ENCODE results near the gene AHR. TPM values are rescaled to one million over a fixed set of nuclear protein-coding genes. Genes with fewer than 3 reads are reported as not detected.

The AHR gene
- total and polyA plus RNA-seq, 4 experiments from 2014 or later = 5.3 to 38.8 (median 27.3) TPM

DNA sequence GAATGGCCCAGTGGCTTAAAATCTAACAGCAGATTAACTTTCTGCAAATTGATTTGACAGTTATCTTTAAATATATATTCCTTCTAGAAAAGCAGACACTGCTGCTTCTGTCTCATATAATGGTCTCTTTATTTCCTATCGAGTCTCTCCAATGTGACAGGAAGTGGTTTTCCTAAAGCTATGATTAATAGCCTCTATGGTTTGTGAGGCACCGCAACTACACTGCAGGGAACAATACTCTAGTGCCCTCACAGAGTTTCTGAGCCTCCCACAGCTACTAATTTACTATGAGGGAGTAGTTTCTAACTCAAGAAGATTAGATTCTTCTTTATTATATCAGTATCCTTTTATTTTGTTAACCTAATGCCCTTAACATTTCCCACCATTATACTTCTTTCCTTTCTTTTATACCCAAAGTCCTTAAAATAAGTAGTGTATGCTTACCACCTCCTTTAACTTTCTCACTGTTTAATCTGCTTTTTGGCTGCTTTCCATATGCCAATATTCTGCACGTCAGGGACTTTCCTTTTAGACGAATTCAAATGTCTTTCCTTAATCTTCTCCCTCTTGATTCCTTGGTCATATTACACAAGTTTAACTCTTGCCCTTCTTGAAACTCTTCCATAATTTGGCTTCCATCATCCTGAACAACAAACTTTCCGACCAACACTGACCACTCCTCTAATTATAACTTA is 23.8 kb upstream of the AHR start:
- CTCF ChIA-PET (ENCODE audit: partially characterized antibody) = no interaction called here
- peaks cover 12% of the 10 kb centered on the region for H3K4me1 ChIP-seq (ENCODE audit: insufficient read depth, low read length)
- Mint-ChIP-seq H3K4me1 (peaks cover 7 to 15% (median 12%) of the 10 kb centered on the region in 4 donors), H3K27ac (peak overlapping the region in 1 of 7 donors; percentile 1), H3K36me3 (peaks cover 8 to 16% of the 10 kb centered on the region in 2 donors), H3K9me3 (peaks cover 0 to 25% (median 19%) of the 10 kb centered on the region in 8 donors), H3K27me3 (no peaks in the 10 kb centered on the region), H3K4me3 (peak overlapping the region in 1 of 8 donors; percentile 1)
- H3K9me3 ChIP-seq (ENCODE audit: control insufficient read depth in 1 of 2, low read length in 2 of 2) = peaks cover 0 to 8% of the 10 kb centered on the region in 2 donors
- H3K27me3 ChIP-seq (ENCODE audit: insufficient read depth, low read length) = no peaks in the 10 kb centered on the region
- H3K36me3 ChIP-seq (ENCODE audit: insufficient read depth, low read length) = no peaks in the 10 kb centered on the region
- intact Hi-C loops (cut with micrococcal nuclease) = loop anchor here (2.0 kb wide), 1 partner anchor 14 kb away; no protein-coding TSS in a partner anchor
- POLR2A ChIA-PET (ENCODE audit: partially characterized antibody) = interaction anchor here (0.9 kb wide), 1 partner anchor 291 kb away, joined by 3 read pairs; no protein-coding TSS in a partner anchor
- no peak for DNase-seq
- no peak overlapping the region for H3K4me3 ChIP-seq (ENCODE audit: low read length in 2 of 2)
- no peak overlapping the region for H3K27ac ChIP-seq (ENCODE audit: low read depth, low read length)

GRCh38 chr7:17275749-17276671 is 22.4 kb upstream of the AHR start:
- ChIA-PET CTCF (ENCODE audit: partially characterized antibody) (interaction anchor here (1.1 kb wide), 1 partner anchor 48 kb away, joined by 3 read pairs; no protein-coding TSS in a partner anchor), POLR2A (ENCODE audit: partially characterized antibody) (no interaction called here)
- peaks cover 7 to 15% (median 12%) of the 10 kb centered on the region in 4 donors for H3K4me1 Mint-ChIP-seq

GRCh38 chr7:17279061-17279460 is 19.4 kb upstream of the AHR start:
- no peak overlapping the region for H3K27ac ChIP-seq (ENCODE audit: low read depth, low read length)
- Mint-ChIP-seq H3K27ac (no peak overlapping the region), H3K36me3 (peaks cover 0 to 4% of the 10 kb centered on the region in 2 donors), H3K9me3 (peaks cover 0 to 1% (median 0%) of the 10 kb centered on the region in 8 donors), H3K27me3 (no peaks in the 10 kb centered on the region), H3K4me1 (peaks cover 8 to 13% (median 11%) of the 10 kb centered on the region in 4 donors), H3K4me3 (no peak overlapping the region)
- no peaks in the 10 kb centered on the region for H3K9me3 ChIP-seq (ENCODE audit: control insufficient read depth in 1 of 2, low read length in 2 of 2)
- POLR2A ChIA-PET (ENCODE audit: partially characterized antibody) = no interaction called here
- H3K36me3 ChIP-seq (ENCODE audit: insufficient read depth, low read length) = no peaks in the 10 kb centered on the region
- intact Hi-C loops (cut with micrococcal nuclease) = no loop called here
- CTCF ChIA-PET (ENCODE audit: partially characterized antibody) = interaction anchor here (0.7 kb wide), 1 partner anchor 296 kb away, joined by 4 read pairs; no protein-coding TSS in a partner anchor
- no peak overlapping the region for H3K4me3 ChIP-seq (ENCODE audit: low read length in 2 of 2)
- no peak for DNase-seq
- H3K27me3 ChIP-seq (ENCODE audit: insufficient read depth, low read length) = no peaks in the 10 kb centered on the region
- H3K4me1 ChIP-seq (ENCODE audit: insufficient read depth, low read length) = peaks cover 11% of the 10 kb centered on the region

More at GRCh38 chr7:17275749-17276671, 22.4 kb upstream of the AHR start:
- no peak for DNase-seq
- no peak overlapping the region for H3K4me3 ChIP-seq (ENCODE audit: low read length in 2 of 2)
- H3K9me3 ChIP-seq (ENCODE audit: control insufficient read depth in 1 of 2, low read length in 2 of 2) = no peaks in the 10 kb centered on the region
- Mint-ChIP-seq H3K36me3 (peaks cover 5 to 14% of the 10 kb centered on the region in 2 donors), H3K9me3 (peaks cover 0 to 14% (median 9%) of the 10 kb centered on the region in 8 donors), H3K27ac (no peak overlapping the region), H3K27me3 (no peaks in the 10 kb centered on the region), H3K4me3 (no peak overlapping the region)
- intact Hi-C loops (cut with micrococcal nuclease) = loop anchor here (2.0 kb wide), 1 partner anchor 13 kb away; no protein-coding TSS in a partner anchor
- no peaks in the 10 kb centered on the region for H3K36me3 ChIP-seq (ENCODE audit: insufficient read depth, low read length)
- H3K27ac ChIP-seq (ENCODE audit: low read depth, low read length) = no peak overlapping the region
- H3K4me1 ChIP-seq (ENCODE audit: insufficient read depth, low read length) = peaks cover 12% of the 10 kb centered on the region
- no peaks in the 10 kb centered on the region for H3K27me3 ChIP-seq (ENCODE audit: insufficient read depth, low read length)

GRCh38 chr7:17289074-17289645 is 9.3 kb upstream of the AHR start:
- Mint-ChIP-seq H3K36me3 (peaks cover 3 to 6% of the 10 kb centered on the region in 2 donors), H3K4me3 (no peak overlapping the region), H3K4me1 (peaks cover 0 to 4% (median 0%) of the 10 kb centered on the region in 4 donors), H3K27ac (peak overlapping the region in 1 of 7 donors; percentile 15), H3K9me3 (peaks cover 0 to 3% (median 0%) of the 10 kb centered on the region in 8 donors), H3K27me3 (no peaks in the 10 kb centered on the region)
- CTCF ChIA-PET (ENCODE audit: partially characterized antibody) = no interaction called here
- intact Hi-C loops (cut with micrococcal nuclease) = loop anchor here (2.0 kb wide), 1 partner anchor 14 kb away; no protein-coding TSS in a partner anchor
- Histone ChIP-seq H3K9me3 (ENCODE audit: control insufficient read depth in 1 of 2, low read length in 2 of 2) (no peaks in the 10 kb centered on the region), H3K4me3 (ENCODE audit: low read length in 2 of 2) (no peak overlapping the region), H3K4me1 (ENCODE audit: insufficient read depth, low read length) (no peaks in the 10 kb centered on the region), H3K27me3 (ENCODE audit: insufficient read depth, low read length) (no peaks in the 10 kb centered on the region), H3K27ac (ENCODE audit: low read depth, low read length) (no peak overlapping the region), H3K36me3 (ENCODE audit: insufficient read depth, low read length) (no peaks in the 10 kb centered on the region)
- no peak for DNase-seq
- POLR2A ChIA-PET (ENCODE audit: partially characterized antibody) = interaction anchor here (2.3 kb wide), 1 partner anchor 8 kb away, joined by 12 read pairs; the partner anchor contains the start of gene AHR

DNA sequence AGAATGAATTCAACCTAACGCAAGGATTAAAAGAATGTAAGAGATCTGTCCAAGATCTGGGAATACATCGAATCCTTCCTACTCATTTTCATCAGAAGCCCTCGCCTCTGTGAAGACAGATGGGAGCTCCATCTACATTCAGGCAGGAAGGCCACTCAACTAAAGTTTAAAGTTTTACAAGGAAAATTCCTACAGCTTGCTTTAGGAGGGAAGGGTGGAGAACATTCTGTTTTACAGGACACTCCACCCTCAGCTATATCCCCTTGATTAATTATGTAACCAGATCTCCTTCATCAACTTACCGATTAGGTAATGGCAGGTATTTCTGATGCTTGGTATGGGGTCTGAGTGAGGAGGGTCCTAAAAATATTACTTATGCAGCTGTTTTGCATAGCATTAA is 5.6 kb upstream of the AHR start:
- no peak overlapping the region for H3K4me3 ChIP-seq (ENCODE audit: low read length in 2 of 2)
- H3K27ac ChIP-seq (ENCODE audit: low read depth, low read length) = no peak overlapping the region
- H3K9me3 ChIP-seq (ENCODE audit: control insufficient read depth in 1 of 2, low read length in 2 of 2) = no peaks in the 10 kb centered on the region
- H3K4me1 Mint-ChIP-seq = peaks cover 9 to 17% (median 10%) of the 10 kb centered on the region in 4 donors
- H3K36me3 ChIP-seq (ENCODE audit: insufficient read depth, low read length) = no peaks in the 10 kb centered on the region
- CTCF ChIA-PET (ENCODE audit: partially characterized antibody) = interaction anchor here (0.8 to 0.9 kb wide), 2 partner anchors 9 to 15 kb away, joined by 3 read pairs; no protein-coding TSS in a partner anchor
- no peak overlapping the region for H3K4me3 Mint-ChIP-seq
- H3K27me3 ChIP-seq (ENCODE audit: insufficient read depth, low read length) = no peaks in the 10 kb centered on the region
- H3K27me3 Mint-ChIP-seq = no peaks in the 10 kb centered on the region
- H3K4me1 ChIP-seq (ENCODE audit: insufficient read depth, low read length) = peaks cover 11% of the 10 kb centered on the region
- peaks cover 0 to 2% of the 10 kb centered on the region in 2 donors for H3K36me3 Mint-ChIP-seq
- DNase-seq = no peak
- no peak overlapping the region for H3K27ac Mint-ChIP-seq
- intact Hi-C loops (cut with micrococcal nuclease) = no loop called here
- H3K9me3 Mint-ChIP-seq = no peaks in the 10 kb centered on the region
- POLR2A ChIA-PET (ENCODE audit: partially characterized antibody) = interaction anchor here (0.6 to 0.9 kb wide), 2 partner anchors 9 to 326 kb away, joined by 4 read pairs; no protein-coding TSS in a partner anchor

- CTCF ChIA-PET (ENCODE audit: partially characterized antibody) = no interaction called here
These were observed 5.0 kb upstream of the AHR start for GRCh38 chr7:17293481-17293880.

More at GRCh38 chr7:17293481-17293880, 5.0 kb upstream of the AHR start:
- H3K27ac Mint-ChIP-seq = no peak overlapping the region
- H3K36me3 Mint-ChIP-seq = peaks cover 0 to 5% of the 10 kb centered on the region in 2 donors
- Histone ChIP-seq H3K4me3 (ENCODE audit: low read length in 2 of 2) (no peak overlapping the region), H3K36me3 (ENCODE audit: insufficient read depth, low read length) (no peaks in the 10 kb centered on the region), H3K27me3 (ENCODE audit: insufficient read depth, low read length) (no peaks in the 10 kb centered on the region), H3K27ac (ENCODE audit: low read depth, low read length) (no peak overlapping the region), H3K9me3 (ENCODE audit: control insufficient read depth in 1 of 2, low read length in 2 of 2) (no peaks in the 10 kb centered on the region), H3K4me1 (ENCODE audit: insufficient read depth, low read length) (peaks cover 15% of the 10 kb centered on the region)
- no peak overlapping the region for H3K4me3 Mint-ChIP-seq
- peaks cover 14 to 22% (median 16%) of the 10 kb centered on the region in 4 donors for H3K4me1 Mint-ChIP-seq
- no peaks in the 10 kb centered on the region for H3K27me3 Mint-ChIP-seq
- peaks cover 0 to 3% (median 0%) of the 10 kb centered on the region in 8 donors for H3K9me3 Mint-ChIP-seq
- intact Hi-C loops (cut with micrococcal nuclease) = no loop called here
- POLR2A ChIA-PET (ENCODE audit: partially characterized antibody) = interaction anchor here (0.9 kb wide), 1 partner anchor 8 kb away, joined by 4 read pairs; no protein-coding TSS in a partner anchor
- DNase-seq = no peak

Measured in CD4-positive, alpha-beta memory T cell (primary cell).